DMS79 treated with DMSO at 0.1 percent for 48 hours (cell line): ENCODE measurements around the gene CDH11.

Source experiments
- DNase-seq: peaks from one replicate; lab custom pipeline; 2025; lab: John Stamatoyannopoulos, UW

Gene CDH11

DNA sequence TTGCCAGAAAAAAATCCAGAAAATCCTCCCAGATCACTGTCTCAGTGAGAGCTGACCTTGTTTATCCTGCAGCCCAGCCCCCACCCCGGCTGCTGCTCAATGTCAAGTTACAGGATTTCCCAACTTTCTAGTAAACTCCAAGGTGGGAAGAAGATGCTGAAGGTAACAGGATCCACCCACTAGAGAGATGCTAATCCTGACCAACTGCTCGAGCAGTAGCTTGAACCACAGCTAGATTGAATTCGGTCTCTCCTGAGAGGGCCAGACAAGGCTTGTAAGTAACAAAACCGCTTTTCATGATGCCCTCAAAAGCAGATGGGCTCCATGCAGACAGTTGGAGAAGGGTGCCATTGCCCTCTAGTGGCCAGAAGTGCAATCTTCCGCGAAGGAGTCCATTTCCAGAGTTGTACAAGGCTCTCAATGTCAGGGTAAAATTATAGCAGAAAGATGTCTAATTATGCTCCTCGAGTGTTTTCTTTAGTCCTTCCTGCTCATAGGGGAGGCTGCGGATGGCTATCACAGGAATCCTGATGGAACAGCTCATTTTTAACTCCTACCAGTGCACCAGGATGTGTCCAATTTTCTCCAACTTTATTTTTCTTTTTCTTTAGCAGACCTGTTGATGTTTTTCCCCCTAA lies 3.9 kb downstream of the CDH11 start:
- DNase-seq, result peak; percentile 57

DNA sequence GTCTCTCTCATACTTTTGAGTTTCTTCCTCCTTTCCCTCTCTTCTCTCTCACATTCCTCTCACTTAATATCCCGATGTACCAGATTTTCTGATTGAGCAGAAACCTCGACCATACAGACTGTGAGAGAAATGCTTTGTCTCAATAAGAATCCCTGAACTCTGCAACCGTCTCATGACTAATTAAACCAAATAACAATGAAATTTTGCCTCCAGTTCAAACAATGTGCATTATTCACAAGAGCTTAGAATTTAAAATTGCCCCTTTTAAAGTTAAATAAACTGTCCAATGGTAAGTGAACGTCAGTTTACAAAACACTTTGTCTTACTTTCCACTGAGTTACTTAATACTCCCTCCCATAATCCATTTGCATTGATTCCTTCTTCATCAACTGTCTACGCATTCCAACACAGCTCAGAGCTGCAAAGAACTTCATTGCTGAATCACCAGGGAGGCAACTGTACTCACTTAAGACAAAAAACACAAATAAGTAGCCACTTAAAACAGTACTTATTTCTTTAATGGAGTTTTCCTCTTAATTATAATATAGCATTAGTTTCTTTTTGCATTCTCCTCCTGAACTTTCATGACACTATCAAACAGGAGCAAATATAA lies 4.9 kb downstream of the CDH11 start:
- no peak for DNase-seq

DNA sequence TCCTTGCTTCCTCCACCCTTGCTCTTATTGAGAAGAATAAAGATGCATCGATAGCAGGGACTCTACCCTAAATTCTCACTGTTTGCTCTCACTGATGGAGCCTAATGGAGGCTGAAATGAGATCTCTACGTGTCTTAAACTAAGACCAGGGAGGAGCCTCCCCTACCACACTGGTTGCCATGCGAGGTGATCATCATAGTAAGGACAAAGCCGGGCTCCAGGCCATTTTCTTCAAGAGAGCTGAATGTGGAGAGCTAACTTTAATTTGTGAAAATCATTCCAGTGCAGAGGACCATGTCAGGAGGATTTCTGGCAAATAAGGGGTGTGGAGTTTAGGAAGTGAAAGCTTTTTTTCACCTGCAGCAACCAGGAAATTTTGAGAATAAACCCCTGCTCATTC lies 5.6 kb downstream of the CDH11 start:
- DNase-seq, result no peak

DNA sequence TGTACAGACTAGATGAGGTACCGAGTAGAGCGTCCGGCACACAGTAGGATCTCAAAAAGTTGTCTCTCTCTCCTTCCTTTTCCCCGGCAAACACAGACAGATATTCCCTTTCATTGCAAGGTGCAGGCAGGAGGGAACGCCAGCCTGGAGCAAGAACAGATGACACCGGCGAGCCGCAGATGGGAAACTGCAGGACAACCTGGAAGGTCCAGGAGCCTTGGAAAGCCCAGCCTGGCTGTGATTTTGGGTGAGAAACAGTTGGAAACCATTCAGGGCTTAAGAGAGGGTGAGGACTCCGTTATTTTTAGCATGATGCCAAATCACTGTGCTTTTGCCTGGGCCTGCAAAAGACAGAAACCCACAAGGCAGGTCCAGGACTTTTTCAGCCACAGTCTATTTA lies 7.3 kb downstream of the CDH11 start:
- DNase-seq, result no peak

DNA sequence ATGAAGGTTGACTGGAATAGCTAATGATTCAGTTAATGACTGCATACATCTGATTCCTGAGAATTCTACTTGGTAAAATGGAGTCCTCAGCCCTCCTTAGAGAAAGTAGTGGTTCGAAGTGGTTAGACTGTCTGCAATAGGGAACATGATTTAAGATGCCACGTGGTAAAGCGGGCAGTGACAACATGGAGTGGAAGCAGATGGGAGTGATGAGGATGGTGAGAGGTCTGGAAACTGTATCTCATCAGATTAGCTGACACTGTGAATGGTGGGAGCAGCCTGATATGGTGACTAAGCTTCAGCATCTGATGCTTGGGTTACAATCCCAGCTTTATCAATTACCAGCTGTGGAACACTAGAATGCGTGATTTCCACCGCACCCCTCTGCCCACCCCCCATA lies 8.4 kb downstream of the CDH11 start:
- DNase-seq, result no peak

DNA sequence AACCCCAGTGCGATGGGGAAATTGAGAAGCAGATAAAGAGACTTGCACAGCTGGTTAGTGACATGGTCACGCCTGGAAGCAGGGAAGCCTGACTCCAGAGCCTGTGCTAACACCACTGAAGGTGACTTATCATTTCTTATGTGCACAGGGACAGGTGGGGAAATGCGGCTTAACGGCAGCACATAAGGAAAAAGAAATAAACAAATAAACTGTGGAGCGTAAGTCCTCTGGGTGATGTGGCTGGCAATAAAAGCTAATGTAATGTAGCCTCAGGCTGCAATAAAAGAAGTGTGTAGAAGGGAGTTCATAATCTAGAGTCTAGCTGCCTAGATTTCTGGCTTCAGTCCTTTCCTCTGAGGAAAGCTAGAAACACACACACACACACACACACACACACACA lies 10.6 kb downstream of the CDH11 start:
- peak; percentile 18 for DNase-seq

DNA sequence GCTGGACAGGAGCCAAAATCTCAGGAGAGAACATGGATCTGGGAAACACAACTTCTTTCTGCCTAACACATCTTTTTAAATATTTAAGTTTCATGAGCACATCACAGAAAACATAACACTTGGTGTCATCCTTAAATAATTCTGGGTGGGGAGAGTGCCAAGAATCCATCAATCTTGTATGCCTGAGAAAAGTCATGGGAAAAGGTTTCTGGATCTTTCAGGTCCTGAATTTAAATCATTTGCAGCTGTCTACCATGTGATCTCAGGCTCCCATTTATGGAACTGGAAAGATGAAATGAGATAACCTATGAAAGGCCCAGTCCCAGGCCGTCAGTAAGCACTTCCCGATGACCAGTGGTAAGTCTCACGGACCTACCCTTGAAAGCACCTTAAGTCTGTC lies 15.1 kb downstream of the CDH11 start:
- no peak for DNase-seq

DNA sequence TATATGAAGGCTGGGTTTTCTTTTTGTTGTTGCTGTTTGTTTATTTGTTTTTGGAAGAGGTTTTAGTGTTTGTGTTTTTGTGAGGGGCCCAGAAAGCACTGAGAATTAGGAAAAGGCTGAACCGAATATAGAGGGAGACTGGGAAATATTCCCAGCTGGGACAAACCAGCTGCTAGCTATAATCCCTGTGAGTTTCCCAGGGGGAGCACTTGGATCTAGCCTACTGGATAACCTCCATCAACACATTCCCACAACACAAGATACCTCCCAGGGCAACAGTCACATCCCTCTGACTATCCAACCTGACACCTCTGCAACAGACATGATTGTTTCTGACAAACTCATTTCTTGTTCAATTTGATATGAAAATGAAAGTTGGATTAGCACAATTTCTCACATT lies 16.7 kb downstream of the CDH11 start:
- DNase-seq, result no peak

DNA sequence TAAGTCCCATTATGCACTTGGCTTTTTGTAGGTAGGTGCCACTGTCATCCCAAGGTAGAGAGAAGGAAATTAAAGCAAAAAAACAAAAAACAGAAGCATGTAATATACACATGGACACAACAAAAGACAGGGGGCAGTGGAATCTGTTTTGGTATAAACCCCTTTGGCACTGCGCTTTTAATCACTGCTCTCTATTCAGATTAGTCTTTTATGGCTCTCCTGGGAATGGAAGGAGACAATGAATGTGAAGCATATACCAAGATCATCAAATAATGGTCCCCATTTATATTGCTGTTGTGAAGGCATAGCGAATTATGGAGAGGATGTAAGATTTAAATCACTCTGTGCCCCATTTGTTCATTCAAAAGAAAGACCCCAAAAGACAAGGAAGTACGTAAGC lies 17.4 kb downstream of the CDH11 start:
- DNase-seq, result no peak

DNA sequence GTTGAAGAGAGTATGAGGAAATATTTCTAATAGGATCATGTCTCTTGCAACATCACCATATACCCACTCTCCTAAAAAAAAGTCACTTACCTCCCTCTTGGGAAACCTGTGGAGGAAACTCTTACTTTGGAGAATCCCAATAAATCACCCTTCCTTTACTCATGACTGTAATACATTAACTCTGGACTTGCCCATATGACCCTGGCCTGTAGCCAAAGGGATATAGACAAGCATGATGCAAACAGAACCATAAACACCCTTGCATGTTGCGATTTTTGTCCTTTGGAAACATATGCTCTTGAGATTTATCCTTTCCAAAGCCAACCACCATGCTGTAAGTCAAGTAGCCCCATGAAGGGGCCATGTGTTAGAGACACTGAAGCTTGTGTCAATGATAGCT lies 19.5 kb downstream of the CDH11 start:
- DNase-seq, result no peak

DNA sequence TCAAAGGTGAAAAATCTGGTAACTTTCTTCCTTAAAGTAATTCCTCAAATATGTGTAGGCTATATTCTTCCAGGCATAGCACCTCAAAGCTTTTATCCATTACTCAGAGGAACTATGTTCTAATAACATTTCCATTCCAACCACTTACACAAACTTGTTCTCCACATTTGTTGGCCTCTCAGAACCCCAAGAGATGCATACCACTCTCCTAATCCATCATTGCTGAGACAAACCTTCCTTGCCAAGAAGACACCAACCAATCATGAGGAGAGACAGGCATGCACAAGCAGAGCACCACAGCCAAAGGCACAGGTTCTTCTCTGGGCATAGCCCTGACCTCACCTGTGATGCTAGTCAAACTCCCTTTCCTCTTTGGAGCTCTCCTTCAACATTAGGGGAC lies 20.9 kb downstream of the CDH11 start:
- DNase-seq, result no peak

DNA sequence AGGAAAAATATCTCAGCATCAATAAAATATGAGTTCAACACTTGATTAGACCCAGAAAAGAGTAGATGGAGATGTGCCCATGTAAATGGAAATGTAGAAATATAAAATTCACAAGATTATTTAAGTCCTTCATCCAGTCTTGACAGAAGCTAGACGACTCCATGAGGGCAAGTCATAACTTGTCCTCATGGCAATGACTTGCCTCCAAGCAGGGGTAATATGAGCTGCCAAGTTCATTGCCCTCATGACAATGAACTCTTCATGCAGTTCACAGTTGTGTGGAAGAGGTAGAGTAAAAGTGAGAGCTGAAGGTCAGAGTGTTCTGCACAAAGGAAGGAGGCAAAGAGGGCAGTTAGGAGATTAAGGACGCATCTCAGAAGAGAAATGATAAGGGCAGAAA lies 22.3 kb downstream of the CDH11 start:
- DNase-seq, result no peak

DNA sequence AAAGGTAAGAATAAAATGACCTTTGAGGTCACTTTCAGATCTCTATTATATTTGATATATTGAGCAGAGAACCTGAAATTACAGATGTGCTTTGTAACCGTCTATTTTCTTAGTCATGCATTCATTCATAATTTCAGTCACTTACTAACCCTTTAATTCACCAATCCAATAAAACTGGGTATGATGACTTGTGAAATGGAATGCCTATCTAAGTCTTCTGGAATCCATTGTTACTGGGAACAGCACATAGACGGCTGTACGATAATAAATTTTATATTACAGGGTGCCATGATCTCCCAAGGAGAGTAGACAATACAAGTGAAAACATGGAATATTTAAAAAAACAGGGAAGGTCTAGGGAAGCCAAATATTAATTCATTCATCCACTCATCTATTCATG lies 22.9 kb downstream of the CDH11 start:
- no peak for DNase-seq

DNA sequence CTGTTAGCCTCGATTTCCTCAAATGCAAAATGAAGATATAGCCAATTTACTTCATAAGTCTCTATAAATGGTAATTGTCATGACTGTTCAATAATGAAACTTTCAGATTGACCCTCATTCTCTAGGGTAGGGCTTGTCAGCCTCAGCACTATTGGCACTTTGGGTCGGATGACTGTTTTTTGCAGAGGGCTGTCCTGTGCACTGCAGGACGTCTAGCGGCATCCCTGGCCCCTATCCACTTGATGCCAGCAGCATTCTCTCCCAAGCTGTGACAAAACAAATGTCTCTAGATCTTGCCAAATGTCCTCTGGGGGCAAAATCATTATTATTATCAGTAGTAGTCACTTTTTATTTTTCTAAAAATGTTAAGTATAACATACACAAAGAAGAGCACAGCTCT lies 24.6 kb downstream of the CDH11 start:
- no peak for DNase-seq

DNA sequence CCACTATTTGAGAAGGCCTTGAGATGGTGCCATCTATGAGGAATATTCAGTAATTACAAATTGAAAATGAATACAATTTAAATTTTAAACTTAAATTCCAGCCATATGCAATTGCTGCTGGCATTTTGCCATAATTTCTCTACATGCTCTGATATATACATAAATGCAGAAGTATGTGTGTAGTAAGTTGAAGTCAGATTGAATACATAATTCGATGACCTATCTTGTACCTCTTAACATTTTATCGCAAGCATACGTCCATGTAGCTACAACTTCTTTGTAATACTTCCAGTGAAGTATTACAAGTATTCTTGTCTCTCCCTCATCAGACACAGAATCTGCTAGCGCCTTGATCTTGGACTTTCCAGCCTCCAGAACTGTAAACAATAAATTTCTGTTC lies 26.0 kb downstream of the CDH11 start:
- DNase-seq, result no peak

DNA sequence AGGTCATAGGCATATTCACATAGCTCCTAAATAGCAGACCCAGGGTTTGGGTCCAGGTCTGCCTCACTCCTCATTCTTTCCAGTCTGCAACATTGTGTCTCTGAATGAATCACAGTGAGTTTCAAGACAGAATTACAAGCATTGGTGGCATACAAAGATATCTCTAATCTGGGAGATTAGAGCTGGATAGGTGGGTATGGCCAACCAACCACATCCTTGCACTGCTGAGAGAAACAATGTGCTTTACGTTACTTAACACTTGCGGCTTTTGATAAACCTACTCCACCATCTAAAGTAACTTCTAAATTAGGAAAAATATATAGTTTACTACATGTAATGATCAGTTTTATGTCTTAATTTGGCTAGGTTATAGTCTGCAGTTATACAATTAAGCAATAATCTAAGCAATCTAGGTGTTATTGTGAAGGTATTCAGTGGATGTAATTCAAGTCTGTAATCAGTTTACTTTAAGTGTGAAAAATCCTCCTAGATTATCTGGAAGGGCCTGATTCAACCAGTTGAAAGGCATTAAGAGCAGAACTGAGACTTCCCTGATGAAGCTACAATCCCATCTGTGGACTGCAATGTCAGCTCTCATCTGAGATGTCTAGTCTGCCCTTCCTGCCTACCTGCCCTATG lies 26.7 kb downstream of the CDH11 start:
- no peak for DNase-seq

DNA sequence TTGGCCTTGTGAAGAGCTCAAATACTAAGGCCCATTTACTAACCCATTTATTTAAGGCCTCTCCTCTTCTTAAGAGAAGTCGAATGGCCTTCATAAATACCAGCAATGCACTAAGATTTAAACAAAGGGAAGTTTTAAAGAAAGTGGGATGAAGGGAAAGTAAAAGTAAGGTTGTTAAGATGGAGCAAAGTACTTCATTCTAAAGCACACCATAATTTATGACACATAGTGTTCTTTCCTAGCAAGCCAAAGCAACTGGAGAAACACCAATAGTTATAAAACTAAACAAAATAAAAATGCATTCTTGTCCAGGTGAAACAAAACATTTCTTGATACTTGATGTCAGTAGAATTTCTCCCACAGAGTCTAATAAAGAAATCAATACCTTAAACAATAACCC lies 27.9 kb downstream of the CDH11 start:
- no peak for DNase-seq

DNA sequence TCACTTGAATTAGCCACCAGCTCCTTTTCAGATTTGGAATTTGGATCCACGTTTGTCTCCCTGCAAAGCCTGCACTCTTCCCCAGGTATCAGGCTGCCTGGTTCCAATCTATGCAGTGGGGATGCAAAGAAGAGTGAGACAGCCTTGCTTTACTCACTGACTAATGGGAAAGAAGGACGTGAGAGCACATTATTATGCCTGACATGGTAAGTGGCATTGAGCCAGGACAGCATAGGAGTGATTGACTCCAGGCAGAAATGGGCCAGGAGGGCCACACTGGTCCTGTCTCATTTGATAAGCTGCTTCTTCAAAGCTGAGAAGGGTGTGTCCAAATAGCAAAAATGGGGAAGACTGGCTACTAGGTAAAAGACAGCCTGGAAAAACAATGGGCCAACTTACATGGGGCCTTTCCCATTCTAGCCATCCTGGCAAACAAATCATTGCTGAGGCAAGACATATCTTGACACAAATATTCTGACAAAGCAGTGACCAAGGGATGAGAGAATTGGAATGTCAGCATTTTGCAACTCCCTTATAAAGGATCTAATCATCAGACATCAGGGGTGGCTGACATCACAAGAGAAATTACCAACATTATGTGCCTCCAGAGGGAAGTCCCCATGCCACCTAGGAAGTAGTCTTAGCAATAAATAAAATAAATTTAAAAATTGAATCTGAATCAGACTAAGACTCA lies 38.6 kb downstream of the CDH11 start:
- DNase-seq, result no peak

DNA sequence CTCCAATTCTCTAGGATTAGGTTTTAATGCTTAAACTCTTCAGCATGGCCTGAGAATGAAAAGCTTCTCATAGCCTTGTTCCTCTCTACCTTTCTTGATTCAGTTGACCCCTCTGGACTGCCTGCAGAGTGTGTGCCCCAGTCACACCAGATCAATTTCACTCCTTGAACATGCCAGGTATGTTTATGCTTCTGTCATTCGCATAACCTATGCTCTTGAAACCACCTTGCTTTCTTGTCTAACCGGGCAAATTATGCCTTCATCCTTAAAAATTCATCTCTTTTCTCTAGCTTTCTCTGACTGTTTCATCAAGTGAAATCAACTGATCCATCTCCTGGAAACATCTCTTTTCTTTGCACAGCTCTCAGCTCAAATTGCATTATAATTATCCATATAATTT lies 42.3 kb downstream of the CDH11 start:
- no peak for DNase-seq

DNA sequence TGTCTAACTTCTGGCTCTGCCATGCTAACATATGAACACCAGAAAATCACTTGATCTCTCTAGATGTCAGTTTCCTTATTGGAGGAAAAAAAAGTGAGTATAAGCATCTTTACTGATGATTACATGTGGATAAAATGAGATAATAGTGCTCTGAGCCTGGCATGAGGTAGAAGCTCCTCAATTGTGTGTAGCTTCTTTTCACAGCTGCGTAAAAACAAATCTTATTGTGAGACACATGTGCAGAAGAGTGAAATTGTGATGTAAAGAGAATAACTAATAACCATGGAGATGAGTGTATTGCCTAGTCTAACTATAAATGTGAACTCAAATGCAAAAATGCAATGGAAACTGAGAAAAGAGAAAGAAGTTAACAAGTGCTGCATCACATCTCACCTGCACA lies 44.7 kb downstream of the CDH11 start:
- no peak for DNase-seq

DNA sequence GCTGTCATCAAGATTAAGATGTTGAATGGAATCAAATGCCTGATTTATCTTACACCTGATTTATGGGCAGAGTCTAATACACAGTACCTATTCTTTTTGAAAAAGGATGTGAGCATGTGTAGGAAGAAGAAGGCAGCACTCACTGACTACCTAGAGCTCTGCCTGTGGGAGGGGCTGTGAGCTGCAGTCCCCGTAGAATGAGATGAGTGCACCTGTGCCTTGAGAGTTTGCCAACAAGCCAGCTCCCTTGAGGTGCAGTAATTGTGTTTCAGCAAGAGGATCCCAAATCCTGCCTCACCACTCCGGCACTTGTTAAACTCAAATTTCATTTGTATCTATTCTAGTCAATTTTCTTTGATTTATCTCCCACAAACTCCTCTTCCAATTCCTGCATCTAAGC lies 46.0 kb downstream of the CDH11 start:
- peak; percentile 3 for DNase-seq

DNA sequence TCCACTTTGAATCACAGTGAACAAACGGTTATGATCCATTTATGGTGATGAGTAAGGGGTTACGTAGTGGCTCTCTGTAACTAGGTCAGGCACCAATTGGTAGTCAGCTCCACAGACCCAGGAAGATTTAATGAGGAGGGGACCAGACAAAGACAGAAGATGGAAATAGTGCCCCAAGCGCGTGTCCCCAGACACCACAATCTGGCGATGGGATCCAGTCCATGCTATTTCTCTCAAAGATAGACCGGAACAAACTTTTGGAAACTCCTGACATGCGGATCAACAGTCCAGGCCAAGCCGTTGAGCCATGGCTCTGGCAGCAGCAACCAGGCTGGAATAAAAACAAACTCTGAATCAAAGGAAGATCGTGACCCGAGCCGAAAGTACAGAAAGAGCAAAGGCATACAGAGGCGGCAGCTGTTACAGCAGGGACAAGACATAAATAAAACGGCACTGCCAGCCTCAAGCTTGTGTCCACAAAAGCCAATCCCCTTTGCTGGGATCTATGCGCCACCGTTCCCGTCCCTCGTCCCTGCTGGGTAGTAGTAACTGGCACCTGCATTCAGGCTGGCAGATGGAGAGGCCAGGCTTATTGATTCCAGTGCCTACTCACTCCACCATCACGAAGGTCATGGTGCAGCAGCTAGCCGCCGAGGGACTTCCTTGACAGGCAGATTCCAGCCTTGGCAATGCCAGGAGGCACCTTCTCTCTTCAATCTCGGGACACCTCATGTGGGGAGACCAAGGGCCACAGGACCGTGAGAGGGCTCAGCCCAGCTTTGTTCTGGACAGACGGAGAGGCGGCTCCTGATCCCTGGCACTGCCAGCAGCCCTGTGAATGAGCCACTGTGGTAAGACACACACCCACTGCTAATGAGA lies 50.2 kb downstream of the CDH11 start:
- DNase-seq, result no peak
